Upper lobe of right lung (tissue), 1 donor: ENCODE results near the gene TRAF2. TPM values are rescaled to one million over a fixed set of nuclear protein-coding genes. Genes with fewer than 3 reads are reported as not detected.
"Not testable (repeated sequence)": the region's sequence is repeated elsewhere in the genome, so short reads cannot be mapped to it uniquely, and the experiment has no call there.

Experiments
- ATAC-seq: fragments of 200-7000 bp; cut with Tn5 transposase; one replicate; pipeline ENCODE4 v1.9.1; 2020; ENCODE audit warnings: mild to moderate bottlenecking, moderate library complexity
- DNase-seq: peaks from one replicate; pipeline ENCODE4 v3.0.0-alpha.2; 2020
- H3K27ac ChIP-seq: fragments of 200-600 bp; one replicate; pipeline ENCODE4 v1.8.0; 2022
- H3K27me3 ChIP-seq: fragments of 200-600 bp; one replicate; pipeline ENCODE4 v1.8.0; 2022; ENCODE audit warnings: mild to moderate bottlenecking
- H3K36me3 ChIP-seq: fragments of 200-600 bp; one replicate; pipeline ENCODE4 v1.8.0; 2022
- H3K4me1 ChIP-seq: fragments of 200-600 bp; one replicate; pipeline ENCODE4 v1.8.0; 2022
- H3K4me3 ChIP-seq: fragments of 200-600 bp; one replicate; pipeline ENCODE4 v1.8.0; 2022; ENCODE audit warnings: mild to moderate bottlenecking
- H3K9me3 ChIP-seq: fragments of 200-600 bp; one replicate; pipeline ENCODE4 v1.8.0; 2022
- intact Hi-C: fragments of 100-400 bp; cut with DNase I; formaldehyde crosslinking; loops from one replicate; pipeline ENCODE4 v1.11.0; 2022
- total RNA-seq: library from RNA; stranded (reverse); fragmentation: NEBNext Ultra II Directional; extraction: Animal tissue kit (Norgen Biotek cat#: 25700); gene quantifications from one replicate; pipeline ENCODE4 v1.2.1, GENCODE V29; 2021
- TF ChIP-seq, protein P1 (sequence below): fragments of 200-600 bp; IDR thresholded peaks from one replicate; pipeline ENCODE4 v1.8.0; 2022; ENCODE audit warnings: antibody characterized with exemption
- donor health status: DM: no; HTN: yes; CAD: no; lungs with severe emphysema.

The TRAF2 gene
- total RNA-seq, 1 donor from 2014 or later: 14.8 TPM

DNA sequence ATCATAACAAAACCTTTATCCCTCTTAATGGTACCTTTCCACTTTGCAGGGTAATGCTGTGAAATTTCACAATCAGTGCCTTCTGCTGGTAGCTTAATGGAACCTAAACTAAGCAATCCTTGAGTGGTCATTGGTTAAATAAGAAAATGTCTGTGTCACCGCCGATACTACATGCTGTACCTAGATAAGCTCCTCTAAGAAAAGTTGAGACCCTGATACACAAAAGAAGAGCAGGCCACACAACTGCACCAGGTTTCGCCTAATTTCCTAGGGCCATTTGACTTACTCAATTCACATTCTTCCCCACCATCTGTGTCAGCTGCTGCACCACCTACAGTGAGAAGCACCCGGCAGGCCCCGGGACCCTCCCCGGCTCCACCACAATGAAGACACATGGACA lies 11.2 kb upstream of the TRAF2 start:
- no peak for ATAC-seq
- TF ChIP-seq, protein P1, sequence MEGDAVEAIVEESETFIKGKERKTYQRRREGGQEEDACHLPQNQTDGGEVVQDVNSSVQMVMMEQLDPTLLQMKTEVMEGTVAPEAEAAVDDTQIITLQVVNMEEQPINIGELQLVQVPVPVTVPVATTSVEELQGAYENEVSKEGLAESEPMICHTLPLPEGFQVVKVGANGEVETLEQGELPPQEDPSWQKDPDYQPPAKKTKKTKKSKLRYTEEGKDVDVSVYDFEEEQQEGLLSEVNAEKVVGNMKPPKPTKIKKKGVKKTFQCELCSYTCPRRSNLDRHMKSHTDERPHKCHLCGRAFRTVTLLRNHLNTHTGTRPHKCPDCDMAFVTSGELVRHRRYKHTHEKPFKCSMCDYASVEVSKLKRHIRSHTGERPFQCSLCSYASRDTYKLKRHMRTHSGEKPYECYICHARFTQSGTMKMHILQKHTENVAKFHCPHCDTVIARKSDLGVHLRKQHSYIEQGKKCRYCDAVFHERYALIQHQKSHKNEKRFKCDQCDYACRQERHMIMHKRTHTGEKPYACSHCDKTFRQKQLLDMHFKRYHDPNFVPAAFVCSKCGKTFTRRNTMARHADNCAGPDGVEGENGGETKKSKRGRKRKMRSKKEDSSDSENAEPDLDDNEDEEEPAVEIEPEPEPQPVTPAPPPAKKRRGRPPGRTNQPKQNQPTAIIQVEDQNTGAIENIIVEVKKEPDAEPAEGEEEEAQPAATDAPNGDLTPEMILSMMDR: no peak
- Histone ChIP-seq H3K9me3 (no peaks in the 10 kb centered on the region), H3K4me3 (no peak overlapping the region), H3K27me3 (no peaks in the 10 kb centered on the region), H3K36me3 (no peaks in the 10 kb centered on the region), H3K4me1 (no peaks in the 10 kb centered on the region), H3K27ac (no peak overlapping the region)
- DNase-seq: no peak
- intact Hi-C loops: no loop called here

DNA sequence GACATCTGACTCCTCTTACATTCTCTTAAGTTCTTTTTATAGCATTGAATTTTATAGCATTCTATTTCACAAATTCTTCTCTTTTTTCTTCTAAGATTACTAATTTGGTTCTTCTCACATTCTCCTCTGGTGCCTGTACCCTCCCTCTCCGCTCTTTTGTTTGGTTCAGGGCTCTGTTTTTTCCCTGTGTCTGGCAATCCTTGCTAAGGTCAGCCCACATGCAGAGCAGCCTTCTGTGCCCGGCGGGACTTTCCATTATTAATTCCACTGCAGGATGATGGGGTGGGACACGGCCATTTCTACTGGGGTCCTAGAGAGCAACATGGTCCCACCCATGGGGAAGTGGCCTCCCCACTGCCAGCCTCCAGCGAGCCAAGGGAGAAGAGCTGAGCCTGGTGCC lies 9.8 kb upstream of the TRAF2 start:
- TF ChIP-seq, protein P1: no peak
- no peak overlapping the region for H3K4me3 ChIP-seq
- no peaks in the 10 kb centered on the region for H3K27me3 ChIP-seq
- intact Hi-C loops: no loop called here
- H3K9me3 ChIP-seq: no peaks in the 10 kb centered on the region
- H3K4me1 ChIP-seq: peaks cover 3% of the 10 kb centered on the region
- H3K27ac ChIP-seq: no peak overlapping the region
- no peaks in the 10 kb centered on the region for H3K36me3 ChIP-seq
- no peak for DNase-seq
- no peak for ATAC-seq

DNA sequence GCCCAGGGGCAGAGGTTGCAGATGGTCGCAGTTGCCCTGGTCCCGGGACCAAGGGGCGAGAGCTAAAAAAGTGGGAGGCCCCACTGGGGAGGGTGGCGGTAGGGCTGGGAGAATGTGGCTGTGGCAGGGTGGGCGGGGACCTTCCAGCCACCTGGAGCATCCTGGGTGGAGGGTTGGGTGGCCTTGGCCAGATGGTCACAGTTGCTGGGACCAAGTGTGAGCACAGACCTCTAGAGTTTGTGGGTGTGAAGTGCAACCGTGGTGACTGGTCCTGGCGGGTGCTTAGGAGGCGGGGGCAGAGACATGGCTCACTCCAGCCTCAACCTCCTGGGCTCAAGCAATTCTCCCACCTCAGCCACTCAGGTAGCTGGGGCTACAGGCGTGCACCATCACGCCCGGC lies 5.7 kb upstream of the TRAF2 start:
- intact Hi-C loops: no loop called here
- DNase-seq (no peak), ATAC-seq (no peak)
- Histone ChIP-seq H3K4me3 (no peak overlapping the region), H3K9me3 (no peaks in the 10 kb centered on the region), H3K4me1 (peaks cover 23% of the 10 kb centered on the region), H3K36me3 (no peaks in the 10 kb centered on the region), H3K27me3 (no peaks in the 10 kb centered on the region), H3K27ac (no peak overlapping the region)
- TF ChIP-seq, protein P1: no peak

DNA sequence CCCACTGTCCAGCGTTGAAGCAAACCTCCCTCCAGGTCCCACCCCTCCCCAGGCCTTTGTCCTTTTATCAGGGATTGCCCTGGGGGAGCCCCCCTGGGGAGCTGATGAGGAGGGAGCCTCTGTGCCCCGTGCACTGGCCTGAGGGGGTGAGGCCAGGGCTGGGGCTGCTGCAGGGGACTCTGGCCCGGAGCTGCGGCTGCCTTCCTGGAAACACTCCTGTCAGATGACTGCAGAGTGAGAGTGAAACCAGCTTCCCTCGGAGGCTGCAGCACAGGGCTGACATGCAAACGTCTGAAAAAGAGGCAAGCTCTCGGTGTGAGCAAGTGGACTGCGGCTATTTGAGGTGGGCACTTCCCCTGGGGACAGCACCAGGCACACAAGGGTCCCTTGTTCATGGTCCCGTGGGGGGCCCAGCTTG lies 4.6 kb upstream of the TRAF2 start:
- H3K27me3 ChIP-seq: no peaks in the 10 kb centered on the region
- DNase-seq (no peak), ATAC-seq (peak; percentile 4)
- TF ChIP-seq, protein P1: no peak
- no peak overlapping the region for H3K4me3 ChIP-seq
- no peaks in the 10 kb centered on the region for H3K9me3 ChIP-seq
- peak overlapping the region; percentile 43 for H3K27ac ChIP-seq
- intact Hi-C loops: no loop called here
- H3K4me1 ChIP-seq: peaks cover 24% of the 10 kb centered on the region
- H3K36me3 ChIP-seq: no peaks in the 10 kb centered on the region

DNA sequence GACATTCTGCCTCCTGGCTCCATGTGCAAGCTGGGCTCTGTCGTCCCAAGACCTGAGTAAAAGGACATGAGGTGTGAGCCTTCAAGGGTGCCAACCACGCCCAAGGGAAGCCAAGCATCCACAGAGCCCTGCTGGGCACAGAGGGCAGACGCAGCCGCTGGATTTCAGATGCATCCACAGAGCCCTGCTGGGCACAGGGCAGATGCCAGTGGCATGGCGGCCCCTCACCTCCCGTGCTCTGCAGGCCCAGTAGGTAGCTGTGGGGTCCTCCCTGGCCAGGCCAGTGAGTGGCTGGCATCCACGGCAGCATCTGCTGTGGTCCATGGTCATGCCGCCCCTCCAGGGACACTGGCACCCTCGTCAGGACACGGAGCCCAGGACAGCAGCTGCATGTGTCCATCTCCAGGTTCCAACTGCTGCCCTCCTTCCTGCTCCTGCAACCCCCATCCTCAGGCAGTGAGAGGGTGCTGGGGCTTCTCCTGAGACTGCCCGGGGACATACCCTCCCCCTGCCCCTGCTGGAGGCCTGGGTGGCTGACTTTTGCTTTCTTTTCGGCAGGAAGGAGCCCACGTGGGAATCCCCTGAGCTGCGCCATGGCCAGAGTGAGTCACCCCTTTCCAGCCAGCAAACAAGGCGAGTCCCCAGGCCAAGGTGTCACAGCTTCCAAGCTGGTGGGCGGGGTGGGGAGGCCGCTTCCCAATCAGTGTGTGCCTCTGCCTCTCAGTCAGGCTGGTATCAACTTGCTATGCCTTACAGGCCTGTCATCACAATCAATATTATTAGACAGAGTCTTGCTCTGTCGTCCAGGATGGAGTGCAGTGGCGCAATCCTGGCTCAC lies 4.0 kb upstream of the TRAF2 start:
- peak overlapping the region; percentile 11 for H3K4me3 ChIP-seq
- peak overlapping the region; percentile 43 for H3K27ac ChIP-seq
- intact Hi-C loops: no loop called here
- H3K27me3 ChIP-seq: no peaks in the 10 kb centered on the region
- ATAC-seq (peak; percentile 24), DNase-seq (no peak)
- H3K4me1 ChIP-seq: peaks cover 27% of the 10 kb centered on the region
- H3K36me3 ChIP-seq: no peaks in the 10 kb centered on the region
- TF ChIP-seq, protein P1: no peak
- no peaks in the 10 kb centered on the region for H3K9me3 ChIP-seq

DNA sequence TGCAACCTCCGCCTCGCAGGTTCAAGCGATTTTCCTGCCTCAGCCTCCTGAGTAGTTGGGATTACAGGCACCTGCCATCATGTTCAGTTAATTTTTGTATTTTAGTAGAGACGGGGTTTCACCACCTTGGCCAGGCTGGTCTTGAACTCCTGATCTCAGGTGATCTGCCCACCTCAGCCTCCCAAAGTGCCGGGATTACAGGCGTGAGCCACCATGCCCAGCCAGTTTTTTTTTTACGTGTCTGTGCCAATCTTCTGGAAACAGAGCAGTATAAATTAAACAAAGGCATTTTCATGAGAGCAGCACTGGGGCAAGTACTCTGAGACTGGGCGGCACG lies 3.4 kb upstream of the TRAF2 start:
- H3K27ac ChIP-seq, H3K4me3 ChIP-seq, H3K27me3 ChIP-seq, intact Hi-C loops, H3K36me3 ChIP-seq, ATAC-seq, DNase-seq, H3K9me3 ChIP-seq: not testable (repeated sequence)
- H3K4me1 ChIP-seq: peaks cover 33% of the 10 kb centered on the region

DNA sequence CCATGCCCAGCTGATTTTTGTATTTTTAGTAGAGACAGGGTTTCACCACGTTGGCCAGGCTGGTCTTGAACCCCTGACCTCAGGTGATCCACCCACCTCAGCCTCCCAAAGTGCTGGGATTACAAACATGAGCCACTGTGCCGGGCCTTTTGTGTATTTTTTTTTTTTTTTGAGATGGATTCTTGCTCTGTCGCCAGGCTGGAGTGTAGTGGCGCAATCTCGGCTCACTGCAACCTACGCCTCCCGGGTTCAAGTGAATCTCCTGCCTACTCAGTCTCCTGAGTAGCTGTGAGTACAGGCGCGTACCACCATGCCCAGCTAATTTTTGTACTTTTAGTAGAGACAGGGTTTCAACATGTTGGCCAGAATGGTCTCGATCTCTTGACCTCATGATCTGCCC lies 2.6 kb upstream of the TRAF2 start:
- DNase-seq, H3K9me3 ChIP-seq, H3K4me3 ChIP-seq, H3K27me3 ChIP-seq, intact Hi-C loops, H3K36me3 ChIP-seq, ATAC-seq, H3K27ac ChIP-seq: not testable (repeated sequence)
- peaks cover 33% of the 10 kb centered on the region for H3K4me1 ChIP-seq
